Measurements from ENCODE around the gene AGR2. TPM values are rescaled to one million over a fixed set of nuclear protein-coding genes. Genes with fewer than 3 reads are reported as not detected.

Gene AGR2
- total RNA-seq, 1 experiment from 2014 or later, result not detected

GRCh38 chr7:16795624-16796023 lies 9.2 kb downstream of the AGR2 start:
- no peak overlapping the region for H3K27ac Mint-ChIP-seq
- no peak for DNase-seq
- Histone ChIP-seq H3K4ac (ENCODE audit: low read depth, low read length) (no peak overlapping the region), H2BK20ac (ENCODE audit: low read depth, low read length, poor library complexity, severe bottlenecking) (no peak overlapping the region), H3K14ac (ENCODE audit: insufficient read depth, low read length) (no peak overlapping the region), H2AK5ac (ENCODE audit: insufficient read length, low read length) (no peak overlapping the region), H3K79me2 (ENCODE audit: insufficient read depth, low read length) (no peaks in the 10 kb centered on the region), H3K4me1 (ENCODE audit: insufficient read depth, low read length) (no peaks in the 10 kb centered on the region), H3T11ph (ENCODE audit: low read length) (no peak overlapping the region), H3K56ac (ENCODE audit: insufficient read length, low read depth, low read length) (no peak overlapping the region), H4K91ac (ENCODE audit: insufficient read length, low read depth, low read length) (no peak overlapping the region), H2BK5ac (ENCODE audit: insufficient read length, low read length) (no peak overlapping the region), H2BK12ac (ENCODE audit: insufficient read length, low read depth, low read length) (no peak overlapping the region), H3K23me2 (ENCODE audit: insufficient read length, low read depth, low read length, poor library complexity, severe bottlenecking) (no peaks in the 10 kb centered on the region), H3K27ac (ENCODE audit: insufficient read length, low read depth, low read length) (no peak overlapping the region), H3K27me3 (ENCODE audit: insufficient read depth, low read length) (no peaks in the 10 kb centered on the region), H3K23ac (ENCODE audit: insufficient read length, low read depth, low read length) (no peak overlapping the region), H3K18ac (ENCODE audit: insufficient read length, low read depth, low read length) (no peak overlapping the region), H2AFZ (ENCODE audit: low read length) (no peak overlapping the region), H3K9ac (ENCODE audit: extremely low read depth, insufficient read length, low read length) (no peak overlapping the region), H4K5ac (ENCODE audit: insufficient read length, low read depth, low read length) (no peak overlapping the region), H2BK120ac (ENCODE audit: low read depth, low read length, poor library complexity, severe bottlenecking) (no peak overlapping the region), H4K20me1 (ENCODE audit: control insufficient read depth, insufficient read depth, insufficient read length) (no peaks in the 10 kb centered on the region), H2BK15ac (ENCODE audit: low read depth, low read length) (no peak overlapping the region), H3K79me1 (ENCODE audit: insufficient read depth, low read depth, low read length, poor library complexity, severe bottlenecking) (no peaks in the 10 kb centered on the region), H3K4me2 (ENCODE audit: insufficient read depth, insufficient read length, low read length) (no peak overlapping the region), H4K8ac (replicated peaks; ENCODE audit: insufficient read length, low read depth, low read length) (no peak overlapping the region), H3K9me3 (ENCODE audit: control insufficient read depth, low read depth, low read length) (no peaks in the 10 kb centered on the region)
- H3K4me3 Mint-ChIP-seq, result no peak overlapping the region
- no peaks in the 10 kb centered on the region for H3K4me1 Mint-ChIP-seq
- H3K36me3 Mint-ChIP-seq (ENCODE audit: insufficient read depth in 1 of 3, low read depth in 3 of 3), result peaks cover 0 to 2% (median 0%) of the 10 kb centered on the region in 3 experiments; a peak in 1 of 7 replicates
- WGBS (ENCODE audit: extremely low coverage, insufficient read length, low lambda C conversion rate), result no CpG with 5 or more reads among the region's 6 CpGs
- H3K27me3 Mint-ChIP-seq (ENCODE audit: low read depth), result no peaks in the 10 kb centered on the region
- no peak for TF ChIP-seq CTCF (conservative IDR thresholded peaks at IDR 0.05)
- peaks cover 0 to 2% of the 10 kb centered on the region in 2 experiments; a peak in 1 of 5 replicates for H3K9me3 Mint-ChIP-seq
